ENCODE results near the gene PPM1G.

The PPM1G gene

DNA sequence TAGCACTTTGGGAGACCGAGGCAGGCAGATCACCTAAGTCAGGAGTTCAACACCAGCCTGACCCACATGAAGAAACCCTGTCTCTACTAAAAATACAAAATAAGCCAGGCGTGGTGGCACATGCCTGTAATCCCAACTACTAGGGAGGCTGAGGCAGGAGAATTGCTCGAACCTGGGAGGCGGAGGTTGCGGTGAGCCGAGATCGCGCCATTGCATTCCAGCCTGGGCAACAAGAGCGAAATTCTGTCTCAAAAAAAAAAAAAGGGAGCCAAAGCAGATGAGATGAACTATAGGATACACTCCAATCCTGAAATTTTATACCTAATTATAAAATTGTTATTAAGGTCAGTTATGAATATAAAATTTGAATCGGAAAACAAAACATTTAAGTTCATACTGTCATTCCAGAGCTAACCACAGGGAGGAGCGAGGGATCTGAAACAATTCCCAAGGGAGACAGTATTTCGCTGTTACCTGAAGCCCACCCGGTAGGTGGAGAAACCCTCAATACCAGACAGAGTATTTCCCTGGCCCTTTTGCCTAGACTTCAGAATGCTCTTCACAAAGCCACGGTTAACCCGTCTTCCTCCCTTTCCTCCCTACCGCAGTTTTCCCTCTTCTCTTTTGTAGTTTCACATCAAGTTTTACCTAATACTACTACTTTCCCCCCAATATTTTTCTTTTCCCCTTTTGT lies 1.4 kb downstream of the PPM1G start:
- Histone ChIP-seq H3K36me3 (ENCODE audit: control insufficient read depth, insufficient read depth, low read length) (no peaks in the 10 kb centered on the region), H3K9me3 (ENCODE audit: control insufficient read depth, low read length) (no peaks in the 10 kb centered on the region), H3K4me2 (ENCODE audit: low read length) (peak overlapping the region; percentile 95), H2AFZ (no peak overlapping the region), H3K27ac (no peak overlapping the region), H3K79me2 (peaks cover 38% of the 10 kb centered on the region), H3K27me3 (ENCODE audit: control insufficient read depth, insufficient read depth, low read length) (no peaks in the 10 kb centered on the region), H3K9ac (no peak overlapping the region), H3K4me1 (no peaks in the 10 kb centered on the region), H3K4me3 (ENCODE audit: low read depth, low read length) (peak overlapping the region; percentile 75)
- TF ChIP-seq, protein P1, sequence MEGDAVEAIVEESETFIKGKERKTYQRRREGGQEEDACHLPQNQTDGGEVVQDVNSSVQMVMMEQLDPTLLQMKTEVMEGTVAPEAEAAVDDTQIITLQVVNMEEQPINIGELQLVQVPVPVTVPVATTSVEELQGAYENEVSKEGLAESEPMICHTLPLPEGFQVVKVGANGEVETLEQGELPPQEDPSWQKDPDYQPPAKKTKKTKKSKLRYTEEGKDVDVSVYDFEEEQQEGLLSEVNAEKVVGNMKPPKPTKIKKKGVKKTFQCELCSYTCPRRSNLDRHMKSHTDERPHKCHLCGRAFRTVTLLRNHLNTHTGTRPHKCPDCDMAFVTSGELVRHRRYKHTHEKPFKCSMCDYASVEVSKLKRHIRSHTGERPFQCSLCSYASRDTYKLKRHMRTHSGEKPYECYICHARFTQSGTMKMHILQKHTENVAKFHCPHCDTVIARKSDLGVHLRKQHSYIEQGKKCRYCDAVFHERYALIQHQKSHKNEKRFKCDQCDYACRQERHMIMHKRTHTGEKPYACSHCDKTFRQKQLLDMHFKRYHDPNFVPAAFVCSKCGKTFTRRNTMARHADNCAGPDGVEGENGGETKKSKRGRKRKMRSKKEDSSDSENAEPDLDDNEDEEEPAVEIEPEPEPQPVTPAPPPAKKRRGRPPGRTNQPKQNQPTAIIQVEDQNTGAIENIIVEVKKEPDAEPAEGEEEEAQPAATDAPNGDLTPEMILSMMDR (IDR thresholded peaks at IDR 0.05) = peak; percentile 66

DNA sequence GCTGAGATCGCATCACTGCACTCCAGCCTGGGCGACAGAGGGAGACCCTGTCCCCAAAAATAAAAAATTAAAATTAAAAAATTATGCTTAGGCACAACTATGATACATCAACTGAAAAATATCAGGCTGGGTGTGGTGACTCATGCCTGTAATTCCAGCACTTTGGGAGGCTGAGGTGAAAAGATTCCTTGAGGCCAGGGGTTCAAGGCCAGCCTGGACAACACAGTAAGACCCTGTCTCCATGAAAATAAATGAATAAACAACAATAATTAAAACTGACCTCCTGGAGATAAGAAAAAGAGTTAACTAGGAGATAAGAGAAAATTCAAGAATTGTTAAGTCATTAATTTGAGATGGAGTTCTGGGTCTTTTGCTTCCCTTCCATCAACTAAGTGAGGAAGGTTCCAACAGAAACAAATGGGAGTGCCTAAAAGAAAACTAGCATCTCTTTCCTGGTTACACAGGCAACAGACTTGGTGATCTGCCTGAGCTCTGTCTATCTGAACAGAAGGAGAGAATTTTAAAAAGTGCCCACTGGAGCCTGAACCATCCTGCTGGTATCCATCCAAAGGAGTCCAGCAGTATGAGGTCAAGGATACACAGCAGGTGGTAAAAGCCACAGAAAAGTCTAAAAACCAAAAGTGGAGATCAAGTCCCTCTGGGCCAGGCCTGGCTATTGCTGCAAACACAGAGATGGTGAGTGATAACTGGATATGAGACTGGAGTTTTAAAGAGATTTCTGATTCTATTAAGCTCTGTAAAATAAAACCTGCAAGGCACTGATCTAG lies 8.8 kb downstream of the PPM1G start:
- Histone ChIP-seq H3K4me2 (ENCODE audit: low read length) (no peak overlapping the region), H3K79me2 (peaks cover 69% of the 10 kb centered on the region), H3K27ac (no peak overlapping the region), H2AFZ (no peak overlapping the region), H3K36me3 (ENCODE audit: control insufficient read depth, insufficient read depth, low read length) (no peaks in the 10 kb centered on the region), H3K4me1 (no peaks in the 10 kb centered on the region), H3K4me3 (ENCODE audit: low read depth, low read length) (no peak overlapping the region), H3K27me3 (ENCODE audit: control insufficient read depth, insufficient read depth, low read length) (no peaks in the 10 kb centered on the region), H3K9me3 (ENCODE audit: control insufficient read depth, low read length) (no peaks in the 10 kb centered on the region), H3K9ac (no peak overlapping the region)
- TF ChIP-seq, protein P1 (IDR thresholded peaks at IDR 0.05) = no peak

DNA sequence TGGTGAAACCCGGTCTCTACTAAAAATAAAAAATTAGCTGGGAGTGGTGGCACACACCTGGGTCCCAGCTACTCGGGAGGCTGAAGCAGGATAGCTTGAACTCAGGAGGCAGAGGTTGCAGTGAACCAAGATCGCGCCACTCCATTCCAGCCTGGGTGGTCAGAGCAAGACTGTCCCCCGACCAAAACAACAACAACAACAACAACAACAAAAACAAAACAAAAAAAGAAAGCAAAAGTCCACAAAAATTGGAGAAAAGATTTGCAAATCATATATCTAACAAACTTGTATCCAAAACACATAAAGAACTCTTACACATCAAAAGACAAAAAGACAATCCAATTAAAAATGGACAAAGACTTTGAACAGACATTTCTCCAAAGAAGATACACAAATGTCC lies 10.4 kb downstream of the PPM1G start:
- no peak overlapping the region for H3K9ac ChIP-seq
- no peaks in the 10 kb centered on the region for H3K36me3 ChIP-seq (ENCODE audit: control insufficient read depth, insufficient read depth, low read length)
- no peak overlapping the region for H3K4me2 ChIP-seq (ENCODE audit: low read length)
- TF ChIP-seq, protein P1 (IDR thresholded peaks at IDR 0.05) = no peak
- H3K4me3 ChIP-seq (ENCODE audit: low read depth, low read length) = no peak overlapping the region
- peaks cover 71% of the 10 kb centered on the region for H3K79me2 ChIP-seq
- no peaks in the 10 kb centered on the region for H3K4me1 ChIP-seq
- H2AFZ ChIP-seq = no peak overlapping the region
- no peaks in the 10 kb centered on the region for H3K9me3 ChIP-seq (ENCODE audit: control insufficient read depth, low read length)
- no peak overlapping the region for H3K27ac ChIP-seq
- H3K27me3 ChIP-seq (ENCODE audit: control insufficient read depth, insufficient read depth, low read length) = no peaks in the 10 kb centered on the region

DNA sequence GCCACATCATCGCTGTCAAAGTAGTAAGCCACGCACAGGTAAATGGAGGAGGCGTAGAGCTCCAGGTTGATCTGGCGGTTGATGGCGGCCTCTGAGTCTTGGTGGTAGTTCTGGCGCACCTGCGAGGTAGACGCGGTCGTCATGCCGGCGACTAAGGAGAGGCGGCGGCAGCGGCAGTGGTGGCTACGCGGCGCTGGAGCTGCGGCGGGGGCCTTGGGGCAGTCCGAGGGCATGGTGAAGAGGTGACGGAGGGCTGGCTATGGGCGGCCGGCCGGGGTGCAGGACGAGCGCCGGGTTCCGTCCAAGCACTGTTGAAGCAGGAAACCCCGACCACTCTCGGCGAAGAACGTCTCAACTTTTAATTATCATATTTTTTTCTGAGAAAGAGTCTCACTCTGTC lies 16.2 kb downstream of the PPM1G start:
- H3K4me1 ChIP-seq = no peaks in the 10 kb centered on the region
- no peak overlapping the region for H2AFZ ChIP-seq
- peaks cover 65% of the 10 kb centered on the region for H3K79me2 ChIP-seq
- TF ChIP-seq, protein P1 (IDR thresholded peaks at IDR 0.05) = no peak
- no peak overlapping the region for H3K4me2 ChIP-seq (ENCODE audit: low read length)
- no peak overlapping the region for H3K9ac ChIP-seq
- no peak overlapping the region for H3K27ac ChIP-seq
- H3K4me3 ChIP-seq (ENCODE audit: low read depth, low read length) = no peak overlapping the region
- no peaks in the 10 kb centered on the region for H3K27me3 ChIP-seq (ENCODE audit: control insufficient read depth, insufficient read depth, low read length)
- H3K36me3 ChIP-seq (ENCODE audit: control insufficient read depth, insufficient read depth, low read length) = no peaks in the 10 kb centered on the region
- no peaks in the 10 kb centered on the region for H3K9me3 ChIP-seq (ENCODE audit: control insufficient read depth, low read length)
